SK-N-SH (cell line): ENCODE results near the gene LRRC30.

Experiments used
- YY1 ChIP-seq: IDR thresholded peaks from 2 replicates; pipeline ENCODE4 v1.4.0; 2012; ENCODE audit warnings: low read depth, mild to moderate bottlenecking
- TF ChIP-seq, protein P1 (sequence below): fragments of 200-600 bp; sonication (generic); IDR thresholded peaks from 2 replicates; pipeline ENCODE4 v1.6.1; 2017; ENCODE audit warnings: antibody characterized with exemption, mild to moderate bottlenecking, moderate library complexity

DNA sequence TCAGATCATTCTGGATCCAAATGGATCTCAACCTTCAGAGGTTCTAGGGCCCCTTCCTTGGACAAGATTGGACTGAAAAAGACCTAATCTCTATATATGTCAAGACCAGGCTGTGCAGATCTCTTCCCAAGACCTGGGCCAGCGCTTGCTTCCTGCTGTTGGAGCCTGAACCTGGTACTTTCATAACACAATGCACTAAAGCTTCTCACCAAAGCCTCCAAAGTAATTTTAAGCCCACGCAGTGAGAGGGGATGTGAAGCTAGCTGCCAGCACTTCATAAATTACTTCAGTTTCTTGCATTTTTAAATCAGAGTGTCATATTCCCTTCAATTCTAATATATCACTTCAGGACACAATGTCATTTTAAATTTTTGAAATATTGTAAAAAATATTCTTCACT lies 50.7 kb downstream of the LRRC30 start:
- no peak for TF ChIP-seq YY1
- TF ChIP-seq, protein P1, sequence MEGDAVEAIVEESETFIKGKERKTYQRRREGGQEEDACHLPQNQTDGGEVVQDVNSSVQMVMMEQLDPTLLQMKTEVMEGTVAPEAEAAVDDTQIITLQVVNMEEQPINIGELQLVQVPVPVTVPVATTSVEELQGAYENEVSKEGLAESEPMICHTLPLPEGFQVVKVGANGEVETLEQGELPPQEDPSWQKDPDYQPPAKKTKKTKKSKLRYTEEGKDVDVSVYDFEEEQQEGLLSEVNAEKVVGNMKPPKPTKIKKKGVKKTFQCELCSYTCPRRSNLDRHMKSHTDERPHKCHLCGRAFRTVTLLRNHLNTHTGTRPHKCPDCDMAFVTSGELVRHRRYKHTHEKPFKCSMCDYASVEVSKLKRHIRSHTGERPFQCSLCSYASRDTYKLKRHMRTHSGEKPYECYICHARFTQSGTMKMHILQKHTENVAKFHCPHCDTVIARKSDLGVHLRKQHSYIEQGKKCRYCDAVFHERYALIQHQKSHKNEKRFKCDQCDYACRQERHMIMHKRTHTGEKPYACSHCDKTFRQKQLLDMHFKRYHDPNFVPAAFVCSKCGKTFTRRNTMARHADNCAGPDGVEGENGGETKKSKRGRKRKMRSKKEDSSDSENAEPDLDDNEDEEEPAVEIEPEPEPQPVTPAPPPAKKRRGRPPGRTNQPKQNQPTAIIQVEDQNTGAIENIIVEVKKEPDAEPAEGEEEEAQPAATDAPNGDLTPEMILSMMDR: no peak
